Aorta (tissue), 4 donors: Measurements from ENCODE around the gene DEFB126. TPM values are rescaled to one million over a fixed set of nuclear protein-coding genes. Genes with fewer than 3 reads are reported as not detected.

Source experiments
- polyA plus RNA-seq, 2 donors: library from polyadenylated mRNA; stranded (reverse); fragments of 200-250 nt; gene quantifications; one replicate each; pipeline ENCODE4 v1.2.3, GENCODE V29; 2013
- total RNA-seq, 2 donors: library from RNA; stranded (reverse); fragmentation: NEBNext Ultra II Directional; extraction: Animal tissue kit (Norgen Biotek cat#: 25700); gene quantifications; one replicate each; pipeline ENCODE4 v1.2.1, GENCODE V29; 2021
- donor health status: healthy with polysubstance abuse.
- donor health status: Bipolar disorder and iron deficiency.
- donor health status: DM: no; HTN: no; CAD: no.
- donor health status: DM: yes; HTN: yes; CAD: no.

Gene DEFB126
- total and polyA plus RNA-seq, 4 donors = not detected

Other genes starting within 250 kb of the DEFB126 start
- gene DEFB125, start 54.9 kb upstream of the DEFB126 start, total RNA-seq = not detected
- not detected for gene DEFB125, start 54.9 kb upstream of the DEFB126 start, polyA plus RNA-seq
- gene DEFB127, start 14.9 kb downstream of the DEFB126 start, total RNA-seq = not detected
- not detected for gene DEFB127, start 14.9 kb downstream of the DEFB126 start, polyA plus RNA-seq
- not detected for gene DEFB128, start 47.1 kb downstream of the DEFB126 start, total RNA-seq
- not detected for gene DEFB128, start 47.1 kb downstream of the DEFB126 start, polyA plus RNA-seq
- not detected for gene DEFB129, start 84.7 kb downstream of the DEFB126 start, total RNA-seq
- gene DEFB129, start 84.7 kb downstream of the DEFB126 start, polyA plus RNA-seq = not detected
- not detected for gene DEFB132, start 115.1 kb downstream of the DEFB126 start, total RNA-seq
- not detected for gene DEFB132, start 115.1 kb downstream of the DEFB126 start, polyA plus RNA-seq
- 10 to 100 TPM in 1 of 2 donors, 1 to 10 TPM in 1; 4.6 to 11.1 TPM for gene C20orf96, start 148.2 kb downstream of the DEFB126 start, total RNA-seq
- gene C20orf96, start 148.2 kb downstream of the DEFB126 start, polyA plus RNA-seq = 1 to 10 TPM; 5.3 to 5.6 TPM
- gene ZCCHC3, start 155.0 kb downstream of the DEFB126 start, total RNA-seq = 10 to 100 TPM; 12.9 to 13.7 TPM
- gene ZCCHC3, start 155.0 kb downstream of the DEFB126 start, polyA plus RNA-seq = 1 to 10 TPM; 7.7 to 9.3 TPM
- gene SOX12, start 183.0 kb downstream of the DEFB126 start, total RNA-seq = 10 to 100 TPM in 1 of 2 donors, 1 to 10 TPM in 1; 6.1 to 12.5 TPM
- gene SOX12, start 183.0 kb downstream of the DEFB126 start, polyA plus RNA-seq = 1 to 10 TPM; 1.5 to 4.2 TPM
- gene NRSN2, start 204.5 kb downstream of the DEFB126 start, total RNA-seq = 10 to 100 TPM; 31.0 to 38.0 TPM
- 10 to 100 TPM; 12.0 to 40.6 TPM for gene NRSN2, start 204.5 kb downstream of the DEFB126 start, polyA plus RNA-seq
- gene TRIB3, start 238.2 kb downstream of the DEFB126 start, total RNA-seq = 1 to 10 TPM; 2.9 to 3.7 TPM
- gene TRIB3, start 238.2 kb downstream of the DEFB126 start, polyA plus RNA-seq = 1 to 10 TPM; 2.0 to 3.1 TPM